Transverse colon (tissue), 4 donors: ENCODE results near the gene TARS3. TPM values are rescaled to one million over a fixed set of nuclear protein-coding genes. Genes with fewer than 3 reads are reported as not detected.
"Not testable (repeated sequence)": the region's sequence is repeated elsewhere in the genome, so short reads cannot be mapped to it uniquely, and the experiment has no call there.

Source experiments
- DNase-seq: peaks from one replicate; pipeline ENCODE4 v3.0.0-alpha.2; 2019
- H3K27ac ChIP-seq, 4 donors: fragments of 200-600 bp; sonication (generic); 2 replicates each; pipeline ENCODE4 v1.5.1; 2016 to 2018; ENCODE audit warnings: inconsistent platforms in 4 of 4
- H3K27me3 ChIP-seq: fragments of 200-600 bp; sonication (generic); 2 replicates; pipeline ENCODE4 v1.5.1; 2017; ENCODE audit warnings: inconsistent platforms
- H3K36me3 ChIP-seq, 4 donors: fragments of 200-600 bp; sonication (generic); 2 replicates each; pipeline ENCODE4 v1.5.1; 2017 to 2019; ENCODE audit warnings: inconsistent platforms in 4 of 4
- H3K4me1 ChIP-seq, 4 donors: fragments of 200-600 bp; sonication (generic); 2 replicates each; pipeline ENCODE4 v1.5.1; 2017 to 2020; ENCODE audit warnings: inconsistent platforms in 4 of 4
- H3K4me3 ChIP-seq, 4 donors: fragments of 200-600 bp; sonication (generic); 1 replicate in 1 of 4; 2 replicates in 3 of 4; pipeline versions ENCODE4 v1.5.1 to v1.6.1; 2017 to 2019; ENCODE audit warnings: inconsistent platforms in 4 of 4
- H3K9me3 ChIP-seq, 2 donors: fragments of 200-600 bp; sonication (generic); 2 replicates each; pipeline ENCODE4 v1.5.1; 2017 to 2019; ENCODE audit warnings: inconsistent platforms in 2 of 2
- CTCF ChIP-seq, 5 experiments: fragments of 200-600 bp in 3 of 5; fragments of 450-650 bp in 2 of 5; sonication (generic) in 3 of 5; IDR thresholded peaks; 1 replicate in 2 of 5; 2 replicates in 3 of 5; pipeline ENCODE4 v1.5.1; 2016 to 2017; ENCODE audit warnings: antibody characterized with exemption in 5 of 5, inconsistent platforms in 3 of 5, mild to moderate bottlenecking in 2 of 5, moderate library complexity in 1 of 5
- EP300 ChIP-seq: sonication (generic); formaldehyde crosslinking; IDR thresholded peaks from one replicate; pipeline ENCODE4 v1.6.1; 2017; ENCODE audit warnings: antibody characterized with exemption, low read depth
- POLR2A ChIP-seq: fragments of 450-650 bp; IDR thresholded peaks from one replicate; pipeline ENCODE4 v1.6.1; 2016; ENCODE audit warnings: antibody characterized with exemption, mild to moderate bottlenecking, moderate library complexity
- POLR2AphosphoS5 ChIP-seq, 3 donors: sonication (generic); formaldehyde crosslinking; IDR thresholded peaks; one replicate each; pipeline ENCODE4 v1.6.1; 2016; ENCODE audit warnings: antibody characterized with exemption in 3 of 3
- WGBS, 2 donors: methylation state at CpG; one replicate each; pipeline ENCODE4 v1.1.5; 2018; ENCODE audit warnings: low coverage in 1 of 2; 5-methylcytosine and 5-hydroxymethylcytosine counted together
- in situ Hi-C, 4 donors: fragments of 200-750 bp; cut with MboI; loops; one replicate each; pipeline versions ENCODE4 v1.15.0 to v1.15.1; 2017; ENCODE audit warnings: low sequenced_read_pairs in 3 of 4, low pct_ligation_motif_present in 1 of 4, low pct_unique_long_range_greater_than_20kb in 1 of 4
- intact Hi-C: fragments of 100-400 bp; cut with DNase I; formaldehyde crosslinking; loops from one replicate; pipeline ENCODE4 v1.15.1; 2023; ENCODE audit warnings: low total_unique reads
- total RNA-seq, 4 donors: library from RNA; depleted of rRNA; stranded (reverse); fragments of >200 nt; gene quantifications; one replicate each; pipeline ENCODE4 v1.1.0, GENCODE V29; 2016

Gene TARS3
- total RNA-seq, 4 donors from 2014 or later = 11.7 to 55.7 (median 15.0) TPM

DNA sequence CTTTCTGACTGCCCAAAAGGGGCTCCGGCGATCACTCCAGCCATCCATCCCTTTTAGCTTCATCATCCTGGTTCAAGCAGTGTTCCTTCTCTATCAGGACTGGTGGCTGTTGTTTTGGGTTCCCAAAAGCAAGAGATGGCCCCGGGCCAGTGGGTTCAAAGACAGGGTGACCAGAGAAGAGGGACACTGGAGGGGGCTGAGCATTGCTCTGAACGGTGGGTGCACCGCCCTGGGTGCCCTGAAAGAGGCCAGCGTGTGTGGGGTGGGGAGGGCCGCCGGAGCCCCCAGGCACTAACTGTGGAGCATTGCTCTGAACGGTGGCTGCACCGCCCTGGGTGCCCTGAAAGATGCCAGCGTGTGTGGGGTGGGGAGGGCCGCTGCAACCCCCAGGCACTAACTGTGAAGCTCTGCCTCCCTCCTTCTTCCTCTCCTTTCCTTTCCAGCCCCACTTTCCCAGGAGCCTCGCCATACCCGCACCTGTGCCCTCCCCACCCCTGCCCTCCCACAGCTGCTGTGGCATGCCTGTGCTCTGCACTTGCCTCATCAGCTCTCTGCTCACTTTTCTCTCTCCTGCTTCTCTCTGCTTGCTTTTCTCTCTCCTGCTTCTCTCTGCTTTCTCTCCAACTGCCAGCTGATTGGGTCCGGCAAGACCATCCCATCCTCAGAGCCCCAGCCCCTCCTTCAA is 41.6 kb upstream of the TARS3 start:
- DNase-seq = no peak

GRCh38 chr15:101765340-101765671 is 41.0 kb upstream of the TARS3 start:
- DNase-seq, H3K36me3 ChIP-seq, H3K27me3 ChIP-seq, intact Hi-C loops, H3K9me3 ChIP-seq, H3K4me1 ChIP-seq, H3K4me3 ChIP-seq, H3K27ac ChIP-seq: not testable (repeated sequence)
- WGBS, 2 donors = 90% methylated on average over 7 of the region's 7 CpGs; no CpG with 5 or more reads in 1 of the 2 donors
- in situ Hi-C loops = loop anchor here in 1 of 4 donors (10.0 kb wide), 1 partner anchor 1971 kb away; no protein-coding TSS in a partner anchor

More for the DNA sequence above, 41.6 kb upstream of the TARS3 start:
- WGBS, 2 donors = 87% methylated on average over 3 to 15 of the region's 15 CpGs
- Histone ChIP-seq H3K36me3 (no peaks in the 10 kb centered on the region), H3K27ac (no peak overlapping the region), H3K9me3 (no peaks in the 10 kb centered on the region), H3K4me3 (no peak overlapping the region), H3K4me1 (no peaks in the 10 kb centered on the region), H3K27me3 (no peaks in the 10 kb centered on the region)
- intact Hi-C loops (no loop called here), in situ Hi-C loops (loop anchor here in 1 of 4 donors (10.0 kb wide), 1 partner anchor 1971 kb away; no protein-coding TSS in a partner anchor)
- TF ChIP-seq POLR2AphosphoS5 (IDR thresholded peaks at IDR 0.05) (no peak), CTCF (IDR thresholded peaks at IDR 0.05) (no peak), POLR2A (no peak), EP300 (no peak)

DNA sequence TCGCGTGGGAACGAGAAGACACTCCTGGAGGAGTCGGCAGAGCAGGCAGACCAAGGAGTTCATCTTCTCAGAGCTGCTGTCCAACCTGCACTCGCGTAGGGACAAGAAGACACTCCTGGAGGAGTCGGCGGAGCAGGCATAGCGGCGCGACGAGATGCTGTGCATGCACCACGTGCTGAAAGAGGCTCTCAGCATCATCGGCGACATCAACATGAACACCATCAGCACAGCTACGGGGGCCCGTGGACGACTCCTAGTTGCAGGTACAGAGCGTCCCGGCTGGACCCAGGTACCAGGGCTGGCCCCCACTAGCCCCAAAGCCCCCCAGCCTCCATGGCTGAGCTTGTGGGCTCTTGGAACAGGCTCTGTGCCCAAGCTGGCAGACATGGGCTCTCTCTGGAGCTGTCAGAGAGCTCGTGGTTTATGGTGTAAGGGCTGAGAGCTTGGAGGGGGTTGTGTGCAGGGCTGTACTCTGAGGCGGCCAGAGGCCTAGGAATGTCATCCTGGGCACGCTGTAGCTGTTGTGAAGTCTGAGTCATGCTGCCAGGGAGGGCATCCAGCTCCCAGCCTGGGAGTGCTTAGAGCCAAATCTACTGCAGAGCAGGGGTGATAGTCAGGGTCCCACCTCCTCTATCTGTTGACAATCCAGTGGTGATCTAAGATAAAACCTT is 40.5 kb upstream of the TARS3 start:
- H3K4me3 ChIP-seq, DNase-seq, H3K9me3 ChIP-seq, H3K27ac ChIP-seq, H3K27me3 ChIP-seq, H3K36me3 ChIP-seq, intact Hi-C loops, H3K4me1 ChIP-seq: not testable (repeated sequence)
- in situ Hi-C loops = loop anchor here in 1 of 4 donors (10.0 kb wide), 1 partner anchor 1970 kb away; no protein-coding TSS in a partner anchor
- WGBS, 2 donors = 94% methylated on average over 22 of the region's 23 CpGs; no CpG with 5 or more reads in 1 of the 2 donors

DNA sequence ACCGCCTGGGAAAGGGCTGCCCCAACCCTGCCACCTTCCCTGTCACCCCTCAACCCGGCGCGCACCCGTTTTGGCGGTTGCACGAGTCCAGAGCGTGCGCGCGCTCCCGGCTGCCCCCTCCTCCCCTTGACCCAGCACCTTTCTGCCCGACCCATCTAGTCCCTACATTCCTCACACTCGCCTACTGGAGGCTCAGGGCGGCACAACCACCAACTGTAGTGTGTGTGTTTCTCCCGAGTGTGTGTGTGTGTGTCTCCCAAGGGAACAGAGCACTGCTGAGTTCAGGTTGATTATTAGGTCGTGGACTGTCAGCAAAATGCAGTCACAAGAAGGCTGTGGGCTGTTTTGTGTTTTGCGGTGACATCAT is 22.4 kb upstream of the TARS3 start:
- DNase-seq, H3K9me3 ChIP-seq, H3K36me3 ChIP-seq, H3K4me3 ChIP-seq, H3K4me1 ChIP-seq, H3K27ac ChIP-seq, H3K27me3 ChIP-seq, intact Hi-C loops, in situ Hi-C loops: not testable (repeated sequence)
- no CpG with 5 or more reads among the region's 18 CpGs for WGBS, 2 donors

DNA sequence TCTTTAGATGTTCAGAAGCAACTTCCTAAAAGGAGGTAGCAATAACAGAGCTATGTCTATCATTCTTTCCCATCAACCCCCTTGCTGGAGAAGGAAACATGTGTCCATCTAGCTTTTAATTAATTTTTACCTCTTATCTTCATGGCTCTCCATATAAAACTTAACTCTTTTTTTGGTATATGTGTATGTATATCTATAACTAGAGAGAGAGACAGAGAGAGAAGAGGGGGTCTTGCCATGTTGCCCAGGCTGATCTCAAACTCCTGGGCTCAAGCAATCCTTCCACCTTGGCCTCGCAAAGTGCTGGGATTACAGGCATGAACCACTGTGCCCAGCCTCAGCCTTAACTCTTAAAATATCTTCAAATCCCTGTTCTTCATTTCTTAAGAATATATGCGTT is 10.6 kb upstream of the TARS3 start:
- H3K9me3 ChIP-seq = not testable (repeated sequence)

DNA sequence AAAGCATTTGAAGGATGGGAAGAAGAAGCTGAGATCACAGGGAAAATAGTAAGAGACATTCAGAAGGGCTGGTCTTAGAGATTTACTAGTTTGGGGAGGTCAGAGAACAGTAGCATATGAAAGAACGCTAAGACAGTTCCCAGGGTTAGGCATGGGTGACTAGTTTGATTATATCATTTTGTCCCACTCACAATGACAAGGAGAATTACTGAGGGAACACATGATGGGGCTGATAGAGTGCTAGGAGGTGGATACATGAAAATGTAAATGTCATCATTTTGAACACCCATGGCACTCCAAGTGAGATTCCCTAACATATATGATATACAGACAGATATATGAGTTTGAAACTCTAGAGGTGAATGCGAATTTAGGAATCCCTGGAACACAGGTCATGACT is 9.3 kb upstream of the TARS3 start:
- TF ChIP-seq CTCF (IDR thresholded peaks at IDR 0.05) (no peak), POLR2AphosphoS5 (IDR thresholded peaks at IDR 0.05) (no peak), POLR2A (no peak), EP300 (no peak)
- Histone ChIP-seq H3K27me3 (no peaks in the 10 kb centered on the region), H3K4me1 (no peaks in the 10 kb centered on the region), H3K27ac (no peak overlapping the region), H3K36me3 (no peaks in the 10 kb centered on the region), H3K9me3 (no peaks in the 10 kb centered on the region), H3K4me3 (no peak overlapping the region)
- in situ Hi-C loops = no loop called here
- DNase-seq = no peak
- intact Hi-C loops = no loop called here
- WGBS, 2 donors = 85 to 90% methylated on average over 2 of the region's 2 CpGs

More for the DNA sequence above, 10.6 kb upstream of the TARS3 start:
- H3K4me3 ChIP-seq, H3K36me3 ChIP-seq, DNase-seq, in situ Hi-C loops, H3K27ac ChIP-seq, H3K4me1 ChIP-seq, H3K27me3 ChIP-seq, intact Hi-C loops: not testable (repeated sequence)
- 92 to 99% methylated on average over 1 to 2 of the region's 2 CpGs for whole genome bisulfite sequencing, 2 donors
